HepG2 (cell line): ENCODE measurements around the gene CCL19. TPM values are rescaled to one million over a fixed set of nuclear protein-coding genes. Genes with fewer than 3 reads are reported as not detected.

Experiments used
- CEBPB ChIP-seq: IDR thresholded peaks from 2 replicates; pipeline ENCODE4 v1.6.1; 2011; ENCODE audit warnings: low read depth, low read length, improper control_type of control experiment, borderline replicate concordance
- CSRNP1 ChIP-seq: sonication (generic); formaldehyde crosslinking; IDR thresholded peaks from 2 replicates; pipeline ENCODE4 v1.8.1; 2023; ENCODE audit warnings: mild to moderate bottlenecking, missing genetic modification reagents
- CTCF ChIP-seq: sonication (generic); formaldehyde crosslinking; IDR thresholded peaks from 2 replicates; pipeline ENCODE4 v1.5.0; 2020; ENCODE audit warnings: mild to moderate bottlenecking, missing genetic modification reagents, moderate library complexity
- GABPB1 ChIP-seq: IDR thresholded peaks from 2 replicates; pipeline ENCODE4 v1.6.1; 2016; ENCODE audit warnings: mild to moderate bottlenecking, missing genetic modification reagents, moderate library complexity, missing compliant biosample characterization
- HNRNPL ChIP-seq: fragments of 200-400 bp; formaldehyde crosslinking; IDR thresholded peaks from 2 replicates; pipeline ENCODE4 v1.6.1; 2017; ENCODE audit warnings: mild to moderate bottlenecking, low read depth, low read length
- IKZF1 ChIP-seq: fragments of 450-650 bp; IDR thresholded peaks from 2 replicates; pipeline ENCODE4 v1.7.1; 2016
- KAT8 ChIP-seq: IDR thresholded peaks from 2 replicates; pipeline ENCODE4 v1.6.1; 2016; ENCODE audit warnings: missing genetic modification reagents, missing compliant biosample characterization
- KDM3A ChIP-seq: IDR thresholded peaks from 2 replicates; pipeline ENCODE4 v1.6.1; 2018; ENCODE audit warnings: low read depth, missing compliant biosample characterization
- NCOR1 ChIP-seq: fragments of 200-600 bp; sonication (generic); IDR thresholded peaks from 2 replicates; pipeline ENCODE4 v1.7.0; 2017; ENCODE audit warnings: antibody characterized with exemption, low read length, borderline replicate concordance
- NR2C2 ChIP-seq: sonication (generic); formaldehyde crosslinking; IDR thresholded peaks from 2 replicates; pipeline ENCODE4 v1.4.0; 2020; ENCODE audit warnings: missing genetic modification reagents, mild to moderate bottlenecking, moderate library complexity, borderline replicate concordance
- PLSCR1 ChIP-seq: sonication (generic); formaldehyde crosslinking; IDR thresholded peaks from 2 replicates; pipeline ENCODE4 v1.5.0; 2020; ENCODE audit warnings: missing genetic modification reagents, mild to moderate bottlenecking, borderline replicate concordance
- SP5 ChIP-seq: IDR thresholded peaks from 2 replicates; pipeline ENCODE4 v1.6.1; 2016; ENCODE audit warnings: low read depth, borderline replicate concordance
- ZNF350 ChIP-seq: sonication (generic); formaldehyde crosslinking; IDR thresholded peaks from 2 replicates; pipeline ENCODE4 v1.4.0; 2020; ENCODE audit warnings: mild to moderate bottlenecking, low read depth, missing genetic modification reagents, borderline replicate concordance
- ZNF777 ChIP-seq: sonication (generic); formaldehyde crosslinking; IDR thresholded peaks from 2 replicates; pipeline ENCODE4 v1.4.0; 2020; ENCODE audit warnings: missing genetic modification reagents
- ZNF782 ChIP-seq: sonication (generic); formaldehyde crosslinking; IDR thresholded peaks from 2 replicates; pipeline ENCODE4 v1.4.0; 2020; ENCODE audit warnings: missing genetic modification reagents, mild to moderate bottlenecking, borderline replicate concordance
- polyA plus RNA-seq, 8 experiments: library from polyadenylated mRNA; depleted of rRNA in 3 of 8; stranded (reverse) in 7 of 8; unstranded in 1 of 8; fragments of >200 nt; fragmentation: Illumina TruSeq in 4 of 8; extraction: Trizol in 4 of 8; gene quantifications; 2 replicates each; pipeline versions ENCODE4 v1.2.1 to v1.2.3, GENCODE V29; 2011 to 2016; ENCODE audit warnings: low read depth in 4 of 8, missing spikeins in 1 of 8, mixed read lengths in 1 of 8; ENCODE audit not compliant: insufficient read depth in 1 of 8
- total RNA-seq, 5 experiments: library from RNA; depleted of rRNA; stranded (reverse); fragments of >200 nt; fragmentation: Illumina TruSeq; extraction: Trizol; gene quantifications; 2 replicates each; pipeline ENCODE4 v1.2.3, GENCODE V29; 2016; ENCODE audit warnings: low read depth in 1 of 5
- TF ChIP-seq, protein P1 (sequence below): IDR thresholded peaks from 2 replicates; pipeline ENCODE4 v1.6.1; 2016; ENCODE audit warnings: missing genetic modification reagents, missing compliant biosample characterization
- TF ChIP-seq, protein P2 (sequence below), 2 experiments: sonication (generic) in 1 of 2; formaldehyde crosslinking in 1 of 2; IDR thresholded peaks; 2 replicates each; pipeline versions ENCODE4 v1.6.1 to v1.9.0; 2014 to 2022; ENCODE audit warnings: antibody characterized with exemption in 1 of 2, borderline replicate concordance in 1 of 2, inconsistent platforms in 1 of 2, low read depth in 1 of 2, missing genetic modification reagents in 1 of 2

Gene CCL19
- total and polyA plus RNA-seq, 2 of the 13 experiments (the other 11 are each of a cell fraction or from before 2014, with no cell fraction given), result not detected

GRCh38 chr9:34665381-34666250 is 25.5 kb downstream of the CCL19 start (continued):
- TF ChIP-seq SP5 (CRISPR knock-in tag) (peak; percentile 28; the same call in 1 of the 2 replicates), IKZF1 (no peak), CSRNP1 (no peak), ZNF782 (CRISPR knock-in tag) (no peak), NR2C2 (CRISPR knock-in tag) (peak; percentile 0; the same call in 1 of the 2 replicates), GABPB1 (CRISPR knock-in tag) (peak; percentile 89), CTCF (CRISPR knock-in tag) (peak; percentile 13; the same call in 1 of the 2 replicates), HNRNPL (no peak), ZNF777 (peak; percentile 63; the same call in 1 of the 2 replicates), PLSCR1 (CRISPR knock-in tag) (no peak), NCOR1 (no peak), CEBPB (peak; percentile 73; the same call in 1 of the 2 replicates), KDM3A (0 out of 2 replicates have a peak, but pooled peaks have one; percentile 3), ZNF350 (0 out of 2 replicates have a peak, but pooled peaks have one; percentile 24), KAT8 (CRISPR knock-in tag) (0 out of 2 replicates have a peak, but pooled peaks have one; percentile 7)
- TF ChIP-seq, protein P1, sequence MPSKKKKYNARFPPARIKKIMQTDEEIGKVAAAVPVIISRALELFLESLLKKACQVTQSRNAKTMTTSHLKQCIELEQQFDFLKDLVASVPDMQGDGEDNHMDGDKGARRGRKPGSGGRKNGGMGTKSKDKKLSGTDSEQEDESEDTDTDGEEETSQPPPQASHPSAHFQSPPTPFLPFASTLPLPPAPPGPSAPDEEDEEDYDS (CRISPR knock-in tag), result peak; percentile 87
- TF ChIP-seq, protein P2, sequence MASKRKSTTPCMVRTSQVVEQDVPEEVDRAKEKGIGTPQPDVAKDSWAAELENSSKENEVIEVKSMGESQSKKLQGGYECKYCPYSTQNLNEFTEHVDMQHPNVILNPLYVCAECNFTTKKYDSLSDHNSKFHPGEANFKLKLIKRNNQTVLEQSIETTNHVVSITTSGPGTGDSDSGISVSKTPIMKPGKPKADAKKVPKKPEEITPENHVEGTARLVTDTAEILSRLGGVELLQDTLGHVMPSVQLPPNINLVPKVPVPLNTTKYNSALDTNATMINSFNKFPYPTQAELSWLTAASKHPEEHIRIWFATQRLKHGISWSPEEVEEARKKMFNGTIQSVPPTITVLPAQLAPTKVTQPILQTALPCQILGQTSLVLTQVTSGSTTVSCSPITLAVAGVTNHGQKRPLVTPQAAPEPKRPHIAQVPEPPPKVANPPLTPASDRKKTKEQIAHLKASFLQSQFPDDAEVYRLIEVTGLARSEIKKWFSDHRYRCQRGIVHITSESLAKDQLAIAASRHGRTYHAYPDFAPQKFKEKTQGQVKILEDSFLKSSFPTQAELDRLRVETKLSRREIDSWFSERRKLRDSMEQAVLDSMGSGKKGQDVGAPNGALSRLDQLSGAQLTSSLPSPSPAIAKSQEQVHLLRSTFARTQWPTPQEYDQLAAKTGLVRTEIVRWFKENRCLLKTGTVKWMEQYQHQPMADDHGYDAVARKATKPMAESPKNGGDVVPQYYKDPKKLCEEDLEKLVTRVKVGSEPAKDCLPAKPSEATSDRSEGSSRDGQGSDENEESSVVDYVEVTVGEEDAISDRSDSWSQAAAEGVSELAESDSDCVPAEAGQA (IDR thresholded peaks at IDR 0.05; ENCODE audit: low read depth), result peak; percentile 82
- TF ChIP-seq, protein P2 (CRISPR knock-in tag; IDR thresholded peaks at IDR 0.05; ENCODE audit: borderline replicate concordance), result no peak
